Stimulated activated CD4-positive, alpha-beta T cell treated with anti-CD3 and anti-CD28 coated beads, Interleukin-4, amount 100 ng/mL, for 4 hours (primary cell): ENCODE results near the gene MIER1.
"Not testable (repeated sequence)": the region's sequence is repeated elsewhere in the genome, so short reads cannot be mapped to it uniquely, and the experiment has no call there.

ENCODE experiments used
- DNase-seq, 2 experiments: peaks; one replicate each; pipeline ENCODE4 v3.0.0-alpha.2; 2020

MIER1 gene

DNA sequence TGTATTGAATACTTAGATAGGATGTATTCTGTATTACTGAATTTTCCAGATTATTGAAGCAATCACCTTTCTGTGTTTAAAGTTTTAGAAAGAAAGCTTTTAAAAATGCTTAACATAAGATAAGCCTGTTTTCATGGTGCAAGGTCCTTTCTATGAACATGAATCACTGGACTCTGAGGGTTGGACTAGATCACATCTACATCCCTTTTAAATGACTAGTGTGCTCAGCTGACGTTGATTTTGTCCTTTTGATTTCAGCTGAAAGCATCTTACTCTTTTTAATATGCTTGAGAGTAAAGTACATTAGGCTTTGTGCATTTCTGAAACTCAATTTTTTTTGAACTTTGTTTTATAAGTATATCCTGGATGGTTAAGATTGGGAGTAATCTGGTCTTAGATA is 16.2 kb downstream of the MIER1 start:
- DNase-seq, result no peak

DNA sequence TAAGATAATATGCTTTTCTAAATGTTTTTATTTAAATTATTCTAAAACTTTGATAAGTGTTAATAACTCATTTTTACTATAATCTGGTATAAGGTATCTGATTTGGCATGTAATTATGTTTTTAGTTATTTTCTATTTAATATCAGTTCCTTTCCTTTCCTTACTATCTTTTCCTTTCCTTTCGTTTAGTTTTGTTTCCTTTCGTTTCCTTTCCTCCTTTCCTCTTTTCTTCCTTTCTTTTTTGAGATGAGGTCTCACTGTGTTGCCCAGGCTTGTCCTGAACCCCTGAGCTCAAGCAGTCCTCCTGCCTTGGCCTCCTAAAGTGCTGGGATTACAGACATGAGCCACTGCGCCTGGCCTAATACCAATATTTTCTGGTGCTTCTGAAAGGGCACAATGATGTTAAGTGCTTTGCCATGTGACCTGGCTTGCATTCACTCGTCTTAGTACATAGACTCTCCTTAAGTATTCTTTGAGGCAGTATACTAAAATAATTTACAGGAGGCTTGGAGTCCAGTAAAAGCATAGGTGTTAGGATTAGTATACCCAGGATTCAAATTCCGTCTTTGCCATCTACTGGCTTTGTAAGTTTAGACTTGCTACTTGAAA is 18.7 kb downstream of the MIER1 start:
- no peak for DNase-seq

DNA sequence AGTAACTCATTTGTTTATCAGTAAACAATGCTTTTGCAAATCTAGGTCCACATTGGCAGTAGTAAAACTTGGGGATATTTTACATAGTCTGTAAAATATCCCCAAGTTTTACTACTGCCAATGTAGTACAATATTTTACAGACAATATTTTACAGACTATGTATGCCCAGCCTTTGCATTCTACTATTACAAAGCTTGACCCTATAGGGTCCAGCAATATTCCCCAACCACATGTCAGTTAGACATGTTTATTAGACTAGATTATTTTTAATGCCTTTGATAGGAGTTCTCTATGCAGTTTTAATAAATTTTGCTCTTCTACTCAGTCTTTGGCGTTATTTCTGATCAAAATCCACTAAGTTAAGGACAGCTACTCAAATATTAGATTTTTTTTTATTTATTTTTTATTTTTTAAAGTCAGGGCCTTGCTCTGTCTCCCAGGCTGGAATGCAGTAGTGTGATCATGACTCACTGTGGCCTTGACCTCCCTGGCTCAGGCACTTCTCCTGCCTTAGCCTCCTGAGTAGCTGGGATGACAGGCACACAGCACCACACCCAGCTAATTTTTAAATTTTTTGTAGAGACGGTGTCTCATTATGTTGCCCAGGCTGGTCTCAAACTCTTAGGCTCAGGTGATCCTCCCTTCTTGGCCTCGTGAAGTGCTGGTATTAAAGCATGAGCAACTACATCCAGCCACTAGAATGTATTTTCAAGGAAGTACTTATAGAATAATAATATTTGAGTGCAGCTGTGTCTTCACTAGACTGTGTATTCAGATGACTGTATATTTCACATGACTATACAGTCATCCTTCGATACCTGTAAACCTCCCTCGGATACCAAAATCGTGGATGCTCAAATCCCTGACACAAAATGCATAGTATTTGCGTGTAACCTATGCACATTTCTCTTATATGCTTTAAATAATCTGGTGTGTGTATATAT is 19.8 kb downstream of the MIER1 start:
- no peak for DNase-seq

DNA sequence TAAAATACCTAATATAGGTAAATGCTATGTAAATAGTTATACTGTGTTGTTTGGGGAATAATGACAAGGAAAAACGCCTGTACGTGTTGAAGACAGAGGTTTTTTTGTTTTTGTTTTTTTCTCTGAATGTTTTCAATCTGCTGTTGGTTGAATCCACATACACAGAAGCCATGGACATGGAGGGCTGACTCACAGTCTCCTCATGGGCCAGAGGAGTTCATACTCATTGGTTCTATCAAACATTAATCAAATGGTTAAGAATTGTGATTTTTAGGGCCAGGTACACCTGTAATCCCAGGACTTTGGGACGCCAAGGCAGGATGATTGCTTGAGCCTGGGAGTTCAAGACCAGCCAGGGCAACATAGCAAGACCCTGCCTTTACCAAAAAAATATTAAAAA is 20.5 kb downstream of the MIER1 start:
- DNase-seq, result no peak

DNA sequence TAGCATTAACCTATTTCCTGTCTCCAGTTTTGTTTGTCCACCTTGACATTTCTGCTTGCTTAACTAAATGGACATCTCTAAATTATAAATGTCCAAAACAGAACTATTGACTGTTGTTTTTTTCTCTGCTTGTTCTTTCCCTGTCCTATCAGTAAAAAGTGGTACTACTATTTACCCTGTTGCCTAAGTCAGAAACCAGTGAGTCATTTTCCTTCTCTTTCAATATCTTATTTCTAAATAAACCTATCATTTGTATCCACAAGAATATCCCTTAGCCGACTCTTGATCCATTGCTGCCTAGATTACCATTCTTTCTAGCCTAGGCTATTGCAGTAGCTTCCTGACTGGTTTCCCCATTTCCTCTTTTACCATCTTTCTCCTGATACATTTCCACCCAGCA is 22.5 kb downstream of the MIER1 start:
- DNase-seq, result no peak

DNA sequence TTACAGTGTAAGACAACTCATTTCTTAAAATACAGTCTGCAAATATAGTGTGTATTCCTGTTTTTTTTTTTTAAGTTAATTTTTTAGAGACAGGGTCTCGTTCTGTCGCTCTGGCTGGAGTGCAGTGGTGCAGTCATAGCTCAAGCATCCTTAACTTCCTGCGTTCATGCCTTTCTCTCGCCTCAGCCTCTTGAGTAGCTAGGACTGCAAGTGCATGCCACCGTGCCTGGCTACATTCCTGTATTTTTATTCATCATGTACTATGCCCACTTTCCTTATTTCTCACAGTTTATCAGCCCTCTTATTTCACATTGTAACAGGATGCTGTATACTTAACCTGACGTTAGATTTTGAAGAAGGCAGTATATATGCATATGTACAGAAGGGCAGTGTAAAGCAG is 26.7 kb downstream of the MIER1 start:
- no peak for DNase-seq

DNA sequence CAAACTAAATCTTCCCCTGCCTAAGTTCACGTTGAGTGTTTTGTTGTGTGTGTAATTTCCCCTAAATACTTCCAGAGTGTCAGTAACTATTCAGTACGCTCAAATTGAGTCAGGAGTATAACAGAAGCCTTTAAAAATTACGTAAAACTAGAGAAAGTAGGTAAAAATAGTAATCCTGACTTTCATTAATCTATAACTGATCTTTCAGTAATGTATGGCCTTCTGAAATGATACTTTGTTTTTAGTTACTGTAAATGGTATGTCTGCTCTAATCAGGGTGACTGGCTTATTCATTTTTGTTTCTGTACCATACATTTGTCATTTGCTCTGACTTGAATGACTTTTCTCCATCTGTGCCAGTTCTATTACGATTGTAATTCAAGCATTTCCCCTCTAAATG is 29.4 kb downstream of the MIER1 start:
- no peak for DNase-seq

DNA sequence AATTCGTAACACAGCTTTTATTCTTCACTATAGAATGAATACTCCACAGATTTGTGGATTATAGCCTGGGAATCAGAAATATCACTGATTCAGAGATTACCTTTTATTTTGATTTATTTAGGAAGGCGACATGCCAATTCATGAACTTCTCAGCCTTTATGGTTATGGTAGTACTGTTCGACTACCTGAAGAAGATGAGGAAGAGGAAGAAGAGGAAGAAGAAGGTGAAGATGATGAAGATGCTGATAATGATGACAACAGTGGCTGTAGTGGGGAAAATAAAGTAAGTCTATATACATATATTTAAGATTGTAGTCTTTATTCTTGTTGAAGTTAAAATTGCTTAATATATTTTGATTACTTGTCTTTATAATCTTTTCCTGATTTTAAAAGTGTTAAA is 33.1 kb downstream of the MIER1 start:
- no peak for DNase-seq

DNA sequence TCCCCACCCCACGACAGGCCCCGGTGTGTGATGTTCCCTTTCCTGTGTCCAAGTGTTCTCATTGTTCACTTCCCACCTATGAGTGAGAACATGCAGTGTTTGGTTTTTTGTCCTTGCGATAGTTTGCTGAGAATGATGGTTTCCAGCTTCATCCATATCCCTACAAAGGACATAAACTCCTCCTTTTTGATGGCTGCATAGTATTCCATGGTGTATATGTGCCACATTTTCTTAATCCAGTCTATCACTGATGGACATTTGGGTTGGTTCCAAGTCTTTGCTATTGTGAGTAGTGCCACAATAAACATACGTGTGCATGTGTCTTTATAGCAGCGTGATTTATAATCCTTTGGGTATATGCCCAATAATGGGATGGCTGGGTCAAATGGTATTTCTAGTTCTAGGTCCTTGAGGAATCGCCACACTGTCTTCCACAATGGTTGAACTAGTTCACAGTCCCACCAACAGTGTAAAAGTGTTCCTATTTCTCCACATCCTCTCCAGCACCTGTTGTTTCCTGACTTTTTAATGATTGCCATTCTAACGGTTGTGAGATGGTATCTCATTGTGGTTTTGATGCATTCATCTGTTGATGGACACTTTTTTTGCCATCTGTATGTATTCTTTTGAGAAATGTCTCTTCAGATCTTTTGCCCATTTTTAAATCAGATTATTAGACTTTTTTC is 41.5 kb downstream of the MIER1 start:
- not testable (repeated sequence) for DNase-seq

DNA sequence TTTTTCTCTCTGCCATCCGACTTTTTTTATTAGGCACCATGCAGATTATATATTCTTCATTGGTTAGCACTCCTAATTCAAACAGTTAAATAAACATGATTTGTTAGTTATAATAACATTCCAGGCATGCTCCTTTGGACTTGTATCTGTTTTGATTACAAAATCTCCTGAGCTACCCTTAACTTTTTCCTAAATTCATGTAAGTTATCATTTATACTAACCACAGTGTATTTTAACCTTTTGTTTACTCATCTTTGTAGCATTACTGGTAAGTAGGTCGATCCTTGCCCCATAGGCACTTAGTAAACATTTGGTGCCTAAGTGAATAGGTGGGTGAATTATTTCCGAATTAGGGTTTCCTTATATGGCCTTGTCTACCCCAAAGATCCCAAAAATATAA is 43.8 kb downstream of the MIER1 start:
- DNase-seq, result no peak

DNA sequence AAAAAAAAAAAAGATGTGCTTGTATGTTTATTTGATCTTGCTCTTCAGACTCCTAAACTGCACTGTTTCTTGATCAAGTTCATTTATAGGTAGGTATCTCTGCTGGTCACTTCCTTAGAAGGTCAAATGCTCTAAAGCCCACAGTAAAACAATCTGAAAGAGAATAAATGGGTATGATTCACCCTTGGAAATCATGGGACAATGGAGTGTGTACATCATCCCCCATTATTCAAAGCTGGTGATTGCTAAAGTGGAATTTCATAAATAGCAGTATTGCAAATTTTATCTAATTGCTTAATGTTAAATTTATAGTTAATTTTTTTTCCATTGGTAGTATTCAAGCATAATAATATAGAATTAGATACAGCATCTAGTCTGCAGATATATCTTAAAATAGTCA is 53.4 kb downstream of the MIER1 start:
- no peak for DNase-seq

DNA sequence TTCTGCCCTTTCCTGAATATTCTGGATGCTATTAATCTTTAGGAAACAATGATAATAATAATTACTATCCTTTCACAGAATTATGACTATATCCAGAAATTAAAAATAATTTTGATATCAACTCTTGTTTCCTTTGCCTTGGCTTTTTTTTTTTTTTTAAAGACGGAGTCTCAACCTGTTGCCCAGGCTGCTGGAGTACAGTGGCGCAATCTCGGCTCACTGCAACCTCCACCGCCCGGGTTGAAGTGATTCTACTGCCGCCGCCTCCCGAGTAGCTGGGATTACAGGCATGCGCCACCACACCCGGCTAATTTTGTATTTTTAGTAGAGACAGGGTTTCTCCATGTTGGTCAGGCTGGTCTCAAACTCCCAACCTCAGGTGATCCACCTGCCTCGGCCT is 54.8 kb downstream of the MIER1 start:
- not testable (repeated sequence) for DNase-seq

DNA sequence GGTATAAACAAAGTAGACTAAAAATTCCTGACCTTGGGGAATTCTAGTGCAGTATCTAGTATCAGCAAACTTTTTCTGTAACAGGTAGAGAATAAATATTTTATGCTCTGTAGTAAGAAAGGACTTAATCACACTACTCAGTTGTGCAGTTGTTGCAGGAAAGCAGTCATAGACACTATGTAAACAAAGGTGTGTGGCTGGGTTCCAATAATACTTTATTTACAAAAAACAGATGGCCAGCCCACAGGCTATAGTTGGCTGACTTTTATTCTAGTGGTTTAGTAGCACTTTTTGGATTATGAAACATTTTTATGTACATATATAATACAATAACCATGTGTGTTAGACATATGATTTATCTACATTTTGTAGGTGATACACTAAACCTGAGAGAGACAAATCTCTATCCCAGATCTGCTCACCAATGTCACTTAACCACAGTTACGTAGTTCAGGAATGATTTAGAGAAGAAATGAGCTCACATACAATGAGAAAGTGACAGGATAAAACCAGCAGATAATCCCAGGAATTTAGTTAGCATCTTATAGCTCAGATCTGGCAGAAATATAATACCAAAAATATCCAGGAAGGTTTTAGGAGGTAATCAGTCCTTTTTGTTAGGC is 56.1 kb downstream of the MIER1 start:
- no peak for DNase-seq

DNA sequence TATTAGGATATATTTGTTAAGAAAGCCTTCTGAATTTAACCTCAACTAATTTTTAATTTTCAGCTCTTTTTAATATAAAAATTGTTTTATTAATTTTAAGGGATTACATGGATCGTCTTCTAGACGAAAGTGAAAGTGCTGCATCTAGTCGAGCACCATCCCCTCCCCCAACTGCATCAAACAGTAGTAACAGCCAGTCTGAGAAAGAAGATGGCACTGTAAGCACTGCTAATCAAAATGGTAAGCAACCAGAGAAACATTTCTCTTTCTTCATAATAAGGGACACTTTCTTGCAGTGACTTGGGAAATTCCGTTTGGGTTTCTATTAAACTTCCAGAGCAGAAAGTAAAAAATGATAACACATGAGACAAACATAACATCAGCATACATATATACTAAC is 56.9 kb downstream of the MIER1 start:
- peak; percentile 14 to 49 for DNase-seq

DNA sequence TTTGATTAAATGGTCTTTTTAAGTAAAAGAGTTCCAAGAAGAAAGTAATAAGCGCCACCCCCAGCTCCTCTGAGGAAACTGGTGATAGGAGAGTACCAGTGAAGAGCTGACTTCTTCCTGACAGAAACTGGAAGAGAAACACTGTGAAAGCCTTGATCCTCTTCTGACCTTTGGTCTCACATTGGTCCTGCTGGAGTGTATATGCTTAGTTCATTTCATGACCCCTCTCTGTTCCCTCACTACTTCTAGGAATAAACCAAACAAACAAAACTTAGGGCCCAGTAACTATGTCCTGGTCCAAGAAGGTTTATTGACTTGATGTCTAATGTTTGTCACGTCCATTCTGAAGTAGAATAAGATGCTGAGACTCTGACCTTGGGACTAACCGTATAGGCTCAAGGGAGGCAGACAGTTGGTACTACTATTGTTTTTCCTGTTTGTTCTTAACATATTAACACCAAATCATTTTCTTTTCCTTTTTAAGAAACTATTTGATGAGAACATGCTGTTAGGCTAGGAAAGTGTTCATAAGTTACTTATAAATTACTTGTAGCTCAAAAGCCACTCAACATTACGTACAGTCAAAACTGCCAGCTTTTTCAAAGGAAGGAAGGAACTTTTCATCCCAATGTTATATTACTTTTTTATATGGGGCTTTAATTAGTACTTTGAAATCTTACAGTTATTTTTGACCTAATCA is 57.9 kb downstream of the MIER1 start:
- no peak for DNase-seq

DNA sequence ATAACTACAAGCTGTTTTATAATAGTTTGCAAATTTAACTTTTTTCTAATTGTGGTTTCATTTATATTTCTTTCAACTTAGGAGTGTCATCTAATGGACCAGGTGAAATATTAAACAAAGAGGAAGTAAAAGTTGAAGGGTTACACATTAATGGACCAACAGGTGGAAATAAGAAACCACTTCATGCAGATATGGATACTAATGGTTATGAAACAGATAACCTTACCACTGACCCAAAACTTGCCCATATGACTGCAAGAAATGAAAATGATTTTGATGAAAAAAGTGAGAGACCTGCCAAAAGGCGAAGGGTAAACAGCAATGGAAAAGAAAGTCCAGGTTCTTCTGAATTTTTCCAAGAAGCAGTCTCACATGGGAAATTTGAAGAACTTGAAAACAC is 59.7 kb downstream of the MIER1 start:
- no peak for DNase-seq

DNA sequence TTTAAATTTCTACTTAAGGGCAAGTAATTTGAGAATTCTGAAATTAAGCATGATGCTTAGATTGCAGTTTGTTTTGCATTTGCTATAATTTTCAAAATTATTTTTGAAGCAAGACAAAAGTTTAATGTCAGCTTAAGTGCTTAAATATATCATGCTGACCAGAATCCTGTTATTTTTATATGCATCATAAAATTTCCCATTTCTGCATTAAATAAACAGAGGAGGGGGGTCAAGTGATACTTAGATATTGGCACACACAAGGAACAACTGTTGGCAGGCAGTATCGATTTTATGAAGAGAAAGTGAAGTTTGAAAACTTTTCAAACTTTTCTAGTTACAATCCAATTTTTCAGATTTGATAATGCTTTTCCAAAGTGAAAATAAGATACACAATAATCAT is 61.0 kb downstream of the MIER1 start:
- DNase-seq, result no peak

DNA sequence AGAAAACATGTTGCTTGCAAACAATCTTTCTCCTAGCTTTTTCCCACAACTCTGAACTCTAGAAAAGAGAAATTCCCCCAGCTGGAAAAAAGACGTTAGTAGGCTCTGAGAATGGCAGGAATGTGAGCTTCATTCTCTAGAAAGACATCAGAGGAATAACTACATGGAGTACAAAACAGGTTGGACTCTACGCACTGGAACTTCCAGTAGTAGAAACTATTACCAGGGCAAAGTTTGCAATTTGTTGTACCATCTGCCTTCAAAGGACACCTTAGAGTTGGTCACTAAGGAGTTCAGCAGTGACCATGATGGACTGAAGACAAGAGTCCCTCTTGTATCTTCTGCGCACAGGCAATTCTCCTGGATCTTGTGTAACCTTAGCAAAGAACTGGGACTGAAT is 68.3 kb downstream of the MIER1 start:
- DNase-seq, result no peak

DNA sequence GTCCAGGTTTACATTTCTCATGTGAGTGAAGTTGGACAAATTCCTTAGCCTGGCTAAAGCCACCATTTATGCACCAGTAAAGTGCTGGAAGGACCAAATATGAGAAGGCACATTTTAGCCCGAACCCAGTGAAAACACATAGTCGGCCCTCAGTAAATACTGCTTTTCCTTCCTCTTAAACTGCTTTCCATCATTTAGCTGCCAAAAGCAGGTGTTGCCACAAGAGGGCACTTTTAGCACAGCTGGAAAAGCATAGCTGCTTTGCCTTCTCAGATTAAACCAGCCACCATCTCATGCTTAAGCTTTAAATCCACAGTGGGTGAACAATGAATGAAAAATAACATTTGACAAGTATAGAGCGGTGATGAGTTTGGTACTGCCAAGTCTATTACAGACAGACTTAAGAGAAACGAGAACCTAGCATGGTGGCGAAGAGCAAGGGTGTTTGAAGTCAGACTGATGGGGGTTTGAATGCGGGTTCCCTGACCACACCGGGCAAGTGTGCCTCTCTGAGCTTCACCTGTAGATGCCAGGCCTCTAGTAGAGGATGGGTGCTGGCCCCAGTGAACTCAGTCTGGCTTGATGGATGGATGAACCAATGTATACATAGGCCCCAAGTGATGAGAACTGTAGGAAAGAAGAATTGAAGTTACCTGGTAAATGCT is 71.4 kb downstream of the MIER1 start:
- DNase-seq, result peak; percentile 39 to 65

DNA sequence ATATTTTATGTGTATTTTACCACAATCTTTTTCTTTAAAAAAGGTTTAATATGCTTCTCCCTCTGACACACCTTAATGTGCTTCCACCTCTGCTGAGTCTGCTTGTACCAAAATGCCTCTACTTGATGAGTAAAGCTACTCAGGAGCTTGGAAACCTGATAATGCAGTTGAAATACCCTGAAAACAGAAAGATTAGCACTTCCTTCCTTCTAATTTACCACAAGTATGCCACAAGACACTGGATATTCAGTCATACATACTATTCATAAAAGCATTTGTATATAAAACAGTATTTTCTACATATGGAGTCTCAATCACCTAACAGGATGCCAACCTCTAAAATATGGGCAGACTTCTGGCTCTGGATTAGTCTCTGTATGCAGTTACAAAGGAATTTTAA is 74.2 kb downstream of the MIER1 start:
- no peak for DNase-seq

DNA sequence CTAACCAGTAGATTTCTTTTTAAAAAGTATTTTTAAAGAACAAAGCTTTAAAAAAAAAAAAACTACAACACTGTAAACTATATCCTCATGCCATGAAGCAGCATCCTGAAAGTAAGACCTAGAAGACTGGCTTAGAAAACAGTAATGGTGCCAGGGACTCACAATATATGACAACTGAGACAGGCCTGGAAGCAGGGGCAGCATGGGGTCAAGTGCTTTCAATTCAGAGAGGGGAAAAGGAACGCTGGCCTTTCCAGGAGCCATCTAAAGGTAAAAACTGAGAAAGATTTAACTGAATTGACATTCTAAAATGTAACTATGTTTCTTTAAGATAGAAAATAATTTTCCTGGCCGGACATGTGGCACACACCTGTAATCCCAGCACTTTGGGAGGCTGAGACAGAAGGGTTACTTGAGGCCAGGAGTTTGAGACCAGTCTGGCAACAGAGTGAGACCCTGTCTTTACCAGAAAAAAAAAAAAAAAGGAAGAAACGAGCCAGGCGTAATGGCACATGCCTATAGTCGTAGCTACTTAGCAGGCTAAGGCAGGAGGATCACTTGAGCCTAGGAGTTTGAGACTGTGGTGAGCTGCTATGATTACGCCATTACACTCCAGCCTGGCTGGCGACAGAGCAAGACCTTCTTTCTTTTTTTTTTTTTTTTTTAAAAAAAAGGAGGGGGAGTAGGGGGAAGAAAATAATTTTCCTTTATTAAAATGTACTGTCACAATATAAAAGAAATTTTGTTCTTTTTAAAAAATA is 75.0 kb downstream of the MIER1 start:
- no peak for DNase-seq
